Activated naive CD4-positive, alpha-beta T cell treated with anti-CD3 and anti-CD28 coated beads, Interleukin-2, amount 10 ng/mL, durations not matched to agents 7 days and 5 days (primary cell): ENCODE data around the gene SLC44A1.

ENCODE experiments used
- CTCF ChIA-PET: fragments of 350-600 bp; sonication (Branson Sonifier 250); formaldehyde crosslinking; loops from one replicate; lab custom pipeline; 2021; ENCODE audit warnings: antibody characterized with exemption; lab: Charles Lee
- DNase-seq: peaks from one replicate; pipeline ENCODE4 v3.0.0-alpha.2; 2020
- H3K27ac Mint-ChIP-seq: one replicate; pipeline ENCODE4 v1.8.0; 2021; ENCODE audit warnings: mild to moderate bottlenecking, moderate library complexity, mixed read lengths
- H3K27me3 Mint-ChIP-seq: one replicate; pipeline ENCODE4 v1.8.0; 2021; ENCODE audit warnings: mild to moderate bottlenecking, mixed read lengths
- H3K36me3 Mint-ChIP-seq: one replicate; pipeline ENCODE4 v1.8.0; 2021; ENCODE audit warnings: mixed read lengths
- H3K4me1 Mint-ChIP-seq: one replicate; pipeline ENCODE4 v1.8.0; 2021; ENCODE audit warnings: mixed read lengths
- H3K4me3 Mint-ChIP-seq: one replicate; pipeline ENCODE4 v1.8.0; 2021; ENCODE audit warnings: mild to moderate bottlenecking, moderate library complexity, mixed read lengths
- H3K9me3 Mint-ChIP-seq: one replicate; pipeline ENCODE4 v1.8.0; 2021; ENCODE audit warnings: mixed read lengths

The SLC44A1 gene

DNA sequence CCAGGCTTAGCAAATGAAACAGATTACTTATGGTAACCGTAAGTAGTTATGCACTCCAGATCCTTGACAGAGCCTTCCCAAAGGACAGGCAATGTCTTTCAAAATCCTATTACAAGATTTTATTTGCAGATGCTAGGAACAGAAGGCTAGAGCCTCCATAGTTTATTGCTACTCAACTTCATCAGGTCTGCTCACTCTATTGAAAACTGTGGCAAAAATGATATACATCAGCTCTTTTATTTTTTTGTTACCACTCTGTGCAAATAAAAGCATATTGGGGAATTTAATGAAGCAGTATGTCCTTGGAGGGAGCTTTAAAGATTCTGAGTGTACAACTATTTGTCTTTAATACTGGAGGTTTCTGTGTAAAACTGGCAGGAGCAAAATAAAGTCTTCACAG, 46.5 kb downstream of the SLC44A1 start:
- CTCF ChIA-PET, result interaction anchor here (0.8 kb wide), 1 partner anchor 35 kb away, joined by 3 read pairs; no protein-coding TSS in a partner anchor
- Mint-ChIP-seq H3K27ac (no peak overlapping the region), H3K4me1 (peaks cover 9% of the 10 kb centered on the region), H3K9me3 (no peaks in the 10 kb centered on the region), H3K4me3 (no peak overlapping the region), H3K36me3 (no peaks in the 10 kb centered on the region), H3K27me3 (no peaks in the 10 kb centered on the region)
- no peak for DNase-seq

DNA sequence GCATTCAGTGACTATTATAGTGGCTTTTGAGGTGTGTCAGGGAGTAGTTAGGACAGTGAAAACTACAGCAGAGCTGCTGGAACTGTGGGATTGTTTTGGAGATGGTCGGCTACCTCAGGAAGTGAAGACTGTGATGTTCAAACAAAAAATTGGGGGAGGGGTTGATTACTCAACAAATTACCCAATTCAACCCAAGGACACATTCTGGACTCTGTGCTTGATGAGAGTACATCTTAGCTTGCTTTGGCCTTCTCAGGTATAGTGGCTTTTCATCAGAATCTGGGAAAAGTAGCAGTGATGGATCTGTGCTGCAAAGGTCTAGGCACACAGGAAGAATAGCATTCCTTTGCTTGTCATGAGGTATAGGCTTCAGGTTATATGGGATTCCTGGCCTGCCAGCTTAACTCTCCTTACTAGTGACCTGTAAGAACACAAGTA, 47.0 kb downstream of the SLC44A1 start:
- Mint-ChIP-seq H3K9me3 (no peaks in the 10 kb centered on the region), H3K27ac (no peak overlapping the region), H3K36me3 (no peaks in the 10 kb centered on the region), H3K27me3 (no peaks in the 10 kb centered on the region), H3K4me1 (peaks cover 9% of the 10 kb centered on the region), H3K4me3 (no peak overlapping the region)
- DNase-seq, result no peak
- CTCF ChIA-PET, result interaction anchor here (0.8 kb wide), 1 partner anchor 36 kb away, joined by 3 read pairs; no protein-coding TSS in a partner anchor

DNA sequence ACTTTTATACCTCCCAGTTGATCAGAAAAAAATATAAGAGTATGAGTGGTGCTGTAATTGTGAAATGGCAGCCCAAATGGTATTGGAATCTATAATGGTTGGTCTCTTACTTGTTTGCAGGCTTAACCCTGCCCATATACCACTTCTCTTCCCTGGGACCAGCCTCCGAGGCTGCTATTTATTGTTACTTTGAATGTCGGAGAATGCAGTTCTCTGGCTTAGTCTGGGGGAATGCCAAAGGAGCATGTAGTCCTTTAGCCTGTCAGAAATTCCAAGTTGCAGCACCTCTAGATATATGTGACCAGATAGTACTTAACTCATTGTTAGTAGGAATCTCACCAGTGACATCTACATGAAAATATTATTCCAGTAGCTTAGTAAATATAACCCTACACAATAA, 47.5 kb downstream of the SLC44A1 start:
- Mint-ChIP-seq H3K27ac (no peak overlapping the region), H3K27me3 (no peaks in the 10 kb centered on the region), H3K4me3 (no peak overlapping the region), H3K36me3 (no peaks in the 10 kb centered on the region), H3K9me3 (no peaks in the 10 kb centered on the region), H3K4me1 (peaks cover 9% of the 10 kb centered on the region)
- DNase-seq, result no peak
- CTCF ChIA-PET, result no interaction called here

DNA sequence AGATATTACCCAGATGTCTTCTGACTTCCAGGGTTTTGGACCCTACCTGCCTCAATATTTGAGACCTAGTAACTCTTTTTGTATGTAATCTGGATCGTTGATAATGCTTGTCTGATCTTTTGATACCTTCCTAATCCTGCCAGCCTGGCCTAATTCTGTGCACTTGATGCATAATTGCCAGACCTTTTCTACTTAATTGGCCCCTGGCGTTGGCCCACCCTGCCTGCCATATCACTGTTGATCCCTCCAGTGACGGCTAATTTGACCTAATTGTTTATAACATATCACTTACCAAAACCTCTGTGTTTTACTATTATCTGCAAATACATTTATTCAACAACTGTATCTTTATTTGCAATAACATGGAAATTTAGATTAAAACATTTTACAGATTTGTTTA, 49.0 kb downstream of the SLC44A1 start:
- no peak for DNase-seq
- no peak overlapping the region for H3K27ac Mint-ChIP-seq
- no peaks in the 10 kb centered on the region for H3K9me3 Mint-ChIP-seq
- H3K36me3 Mint-ChIP-seq, result no peaks in the 10 kb centered on the region
- H3K4me1 Mint-ChIP-seq, result peaks cover 9% of the 10 kb centered on the region
- H3K27me3 Mint-ChIP-seq, result no peaks in the 10 kb centered on the region
- no peak overlapping the region for H3K4me3 Mint-ChIP-seq
- CTCF ChIA-PET, result no interaction called here

DNA sequence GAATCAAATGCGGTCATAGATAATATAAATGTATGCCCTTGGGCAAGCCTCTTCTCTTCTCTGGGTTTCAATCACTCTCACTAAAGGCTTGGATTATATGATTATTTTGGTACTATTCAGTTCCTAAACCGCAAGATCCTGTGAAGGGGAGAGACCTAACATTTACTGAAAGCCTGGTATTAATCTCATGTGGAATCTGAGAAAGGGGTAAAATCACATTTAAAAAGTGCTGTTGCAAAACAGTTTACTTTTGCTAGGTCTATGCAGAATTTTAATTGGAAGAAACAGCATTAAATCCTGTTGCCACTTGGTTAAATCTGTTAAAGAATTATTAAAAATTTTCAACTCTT, 50.7 kb downstream of the SLC44A1 start:
- no peak overlapping the region for H3K27ac Mint-ChIP-seq
- H3K36me3 Mint-ChIP-seq, result no peaks in the 10 kb centered on the region
- no peak overlapping the region for H3K4me3 Mint-ChIP-seq
- H3K4me1 Mint-ChIP-seq, result peaks cover 9% of the 10 kb centered on the region
- no peak for DNase-seq
- CTCF ChIA-PET, result no interaction called here
- H3K27me3 Mint-ChIP-seq, result no peaks in the 10 kb centered on the region
- no peaks in the 10 kb centered on the region for H3K9me3 Mint-ChIP-seq

DNA sequence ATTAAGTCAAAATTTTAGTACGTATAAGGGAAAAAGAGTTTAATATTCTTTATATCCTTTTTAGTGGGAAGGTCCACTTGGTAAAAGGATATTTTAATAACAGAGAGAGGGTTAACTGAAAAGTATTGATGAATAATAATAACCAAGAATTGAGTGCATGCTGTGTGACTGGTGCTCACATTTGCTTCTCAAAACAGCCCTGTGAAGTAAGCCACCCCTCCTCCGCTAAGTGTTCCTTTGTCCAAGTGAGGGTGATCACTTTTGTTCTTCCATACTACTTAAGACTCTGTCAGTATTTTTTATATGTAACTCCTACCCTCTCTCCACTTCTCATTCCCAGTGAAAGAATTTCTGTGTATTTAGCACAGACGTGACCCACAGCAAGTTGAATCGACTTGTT, 51.5 kb downstream of the SLC44A1 start:
- no peak overlapping the region for H3K4me3 Mint-ChIP-seq
- H3K9me3 Mint-ChIP-seq, result no peaks in the 10 kb centered on the region
- H3K27me3 Mint-ChIP-seq, result no peaks in the 10 kb centered on the region
- H3K4me1 Mint-ChIP-seq, result peaks cover 9% of the 10 kb centered on the region
- DNase-seq, result no peak
- CTCF ChIA-PET, result no interaction called here
- no peak overlapping the region for H3K27ac Mint-ChIP-seq
- H3K36me3 Mint-ChIP-seq, result no peaks in the 10 kb centered on the region

DNA sequence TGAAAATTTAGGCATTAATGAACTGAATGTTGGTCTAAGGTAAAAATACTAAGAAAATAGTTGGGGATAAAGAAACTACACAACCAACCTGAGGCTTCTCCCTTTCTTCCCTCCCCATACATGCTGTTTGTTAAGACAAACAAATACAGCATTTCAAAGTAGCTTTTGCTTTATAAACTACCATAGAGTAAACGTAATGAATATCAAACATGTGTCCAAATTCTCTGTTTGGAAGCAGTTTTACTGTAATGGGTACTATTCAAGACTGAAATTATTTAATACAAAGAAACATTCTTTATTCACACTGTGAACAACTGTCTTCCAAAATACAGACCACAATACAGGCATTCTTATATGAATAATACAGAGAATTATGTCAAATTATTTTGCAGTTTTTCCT, 52.0 kb downstream of the SLC44A1 start:
- H3K4me1 Mint-ChIP-seq, result peaks cover 9% of the 10 kb centered on the region
- DNase-seq, result no peak
- no peaks in the 10 kb centered on the region for H3K36me3 Mint-ChIP-seq
- no peaks in the 10 kb centered on the region for H3K9me3 Mint-ChIP-seq
- no peak overlapping the region for H3K27ac Mint-ChIP-seq
- H3K27me3 Mint-ChIP-seq, result no peaks in the 10 kb centered on the region
- CTCF ChIA-PET, result no interaction called here
- H3K4me3 Mint-ChIP-seq, result no peak overlapping the region

DNA sequence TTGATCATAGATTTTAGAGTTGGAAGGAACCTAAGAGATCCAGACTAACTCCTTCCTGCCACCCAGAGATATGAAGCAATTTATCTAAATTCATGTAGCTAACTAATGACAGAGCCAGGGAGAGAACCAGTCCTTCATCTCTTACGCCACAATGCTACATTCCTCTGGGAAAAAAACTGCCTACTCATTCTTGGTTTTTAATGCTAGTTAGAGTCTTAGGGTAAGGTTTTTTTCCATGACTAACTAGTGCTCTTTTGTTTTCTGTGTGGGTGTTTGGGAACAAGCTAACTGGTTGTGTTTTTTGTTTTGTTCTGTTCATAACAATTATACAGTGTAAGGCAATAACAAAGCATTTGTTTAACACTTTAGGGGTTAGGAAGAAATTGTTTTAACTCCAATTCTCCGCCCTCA, 52.4 kb downstream of the SLC44A1 start:
- H3K27me3 Mint-ChIP-seq, result no peaks in the 10 kb centered on the region
- no peaks in the 10 kb centered on the region for H3K36me3 Mint-ChIP-seq
- H3K27ac Mint-ChIP-seq, result no peak overlapping the region
- H3K4me1 Mint-ChIP-seq, result peaks cover 9% of the 10 kb centered on the region
- H3K9me3 Mint-ChIP-seq, result no peaks in the 10 kb centered on the region
- no peak for DNase-seq
- CTCF ChIA-PET, result no interaction called here
- H3K4me3 Mint-ChIP-seq, result no peak overlapping the region

DNA sequence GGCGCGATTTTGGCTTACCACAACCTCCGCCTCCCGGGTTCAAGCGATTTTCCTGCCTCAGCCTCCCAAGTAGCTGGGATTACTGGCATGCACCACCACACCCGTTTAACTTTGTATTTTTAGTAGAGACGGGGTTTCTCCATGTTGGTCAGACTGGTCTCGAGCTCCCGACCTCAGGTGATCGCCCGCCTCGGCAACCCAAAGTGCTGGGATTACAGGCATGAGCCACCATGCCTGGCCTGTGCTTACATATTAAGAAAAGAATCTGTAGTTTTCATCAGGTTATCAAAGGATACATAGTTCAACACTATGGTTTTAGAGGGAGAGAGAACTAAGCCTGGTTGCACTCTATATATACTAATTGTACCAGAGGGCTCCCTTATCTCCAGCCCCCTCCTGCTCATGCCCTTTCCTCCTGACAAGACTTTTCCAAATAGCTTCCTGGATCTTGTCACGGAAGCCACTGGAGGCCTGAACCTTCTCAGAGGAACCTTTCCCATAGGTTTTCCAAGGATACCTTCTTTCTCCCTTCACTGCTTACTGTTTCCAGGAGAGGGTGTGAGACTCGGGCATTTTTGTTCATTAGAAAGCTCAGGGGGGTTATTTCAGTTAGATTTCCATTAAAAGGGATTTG, 53.1 kb downstream of the SLC44A1 start:
- Mint-ChIP-seq H3K4me1 (peaks cover 9% of the 10 kb centered on the region), H3K4me3 (no peak overlapping the region), H3K9me3 (no peaks in the 10 kb centered on the region), H3K36me3 (no peaks in the 10 kb centered on the region), H3K27ac (no peak overlapping the region), H3K27me3 (no peaks in the 10 kb centered on the region)
- CTCF ChIA-PET, result interaction anchor here (1.6 kb wide), 1 partner anchor 17 kb away, joined by 6 read pairs; no protein-coding TSS in a partner anchor
- DNase-seq, result no peak

DNA sequence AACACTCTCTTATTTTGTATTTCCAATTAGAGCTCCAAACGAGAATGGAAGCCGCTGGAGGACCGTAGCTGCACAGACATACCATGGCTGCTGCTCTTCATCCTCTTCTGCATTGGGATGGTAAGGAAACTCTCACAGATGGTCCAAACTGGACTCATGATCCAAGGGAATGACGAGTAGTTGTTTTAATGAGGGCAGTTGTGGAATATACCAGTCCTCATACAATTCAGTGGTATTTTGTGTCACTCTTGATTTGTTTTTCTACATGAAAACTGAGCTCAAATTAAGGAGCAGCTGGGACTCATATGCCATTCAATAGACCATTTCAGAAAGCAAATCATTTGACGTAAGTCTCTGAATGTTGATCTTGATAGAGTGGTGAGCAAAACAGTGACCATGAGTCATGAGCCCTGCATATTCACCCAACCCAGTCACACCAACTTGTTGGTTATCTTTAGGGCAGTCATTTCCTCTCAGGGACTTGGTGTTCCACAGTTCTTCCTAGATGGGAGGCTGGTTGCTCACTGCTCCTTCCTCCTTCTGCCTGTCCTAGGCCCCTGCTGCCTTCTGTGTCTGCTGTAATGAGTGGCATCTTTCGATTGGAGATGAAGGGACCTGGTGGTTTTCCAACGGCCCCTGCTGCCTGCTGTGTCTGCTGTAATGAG, 54.9 kb downstream of the SLC44A1 start:
- CTCF ChIA-PET, result interaction anchor here (1.6 kb wide), 1 partner anchor 15 kb away, joined by 6 read pairs; no protein-coding TSS in a partner anchor
- H3K4me3 Mint-ChIP-seq, result no peak overlapping the region
- no peaks in the 10 kb centered on the region for H3K9me3 Mint-ChIP-seq
- H3K27me3 Mint-ChIP-seq, result no peaks in the 10 kb centered on the region
- peaks cover 6% of the 10 kb centered on the region for H3K4me1 Mint-ChIP-seq
- no peak for DNase-seq
- H3K36me3 Mint-ChIP-seq, result no peaks in the 10 kb centered on the region
- H3K27ac Mint-ChIP-seq, result no peak overlapping the region

DNA sequence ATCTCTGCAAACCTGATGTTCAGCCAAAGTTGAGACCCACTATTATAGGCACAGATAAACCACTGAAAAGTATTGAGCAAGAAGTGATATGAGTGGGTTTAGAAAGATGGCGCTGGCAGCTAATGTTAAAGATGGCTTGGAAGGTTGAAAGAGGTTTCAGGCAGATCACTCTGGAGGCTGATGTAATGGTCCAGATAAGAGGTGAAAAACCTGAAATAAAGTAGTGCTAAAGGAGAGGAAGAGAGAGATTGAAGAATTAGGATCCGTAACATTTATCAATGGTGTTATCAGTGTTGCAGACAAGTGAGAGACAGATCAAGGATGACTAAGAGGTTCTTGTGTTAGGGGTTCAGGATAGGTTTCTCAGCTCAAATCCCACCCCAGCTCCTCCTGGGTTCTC, 58.3 kb downstream of the SLC44A1 start:
- no peak overlapping the region for H3K27ac Mint-ChIP-seq
- CTCF ChIA-PET, result no interaction called here
- no peak for DNase-seq
- H3K9me3 Mint-ChIP-seq, result no peaks in the 10 kb centered on the region
- H3K4me1 Mint-ChIP-seq, result no peaks in the 10 kb centered on the region
- no peak overlapping the region for H3K4me3 Mint-ChIP-seq
- no peaks in the 10 kb centered on the region for H3K27me3 Mint-ChIP-seq
- no peaks in the 10 kb centered on the region for H3K36me3 Mint-ChIP-seq

DNA sequence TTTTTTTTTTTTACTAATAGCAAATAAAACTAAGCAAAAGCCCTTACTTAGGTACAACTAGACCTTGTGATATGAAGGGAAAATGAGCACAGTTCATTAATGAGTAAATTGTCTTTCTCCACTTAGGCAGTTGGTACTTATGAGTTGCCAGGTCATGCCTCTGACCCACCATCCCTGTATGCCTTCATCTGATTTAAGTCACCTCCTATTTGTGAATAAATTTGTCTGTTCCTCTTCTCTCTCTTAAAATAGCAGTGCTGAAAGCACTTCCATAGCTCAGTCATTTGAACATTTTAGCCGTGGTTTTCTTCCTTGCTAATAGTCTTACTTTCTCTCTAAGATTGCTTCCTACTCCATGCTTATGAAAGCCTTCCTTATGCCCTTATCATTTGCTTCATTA, 61.4 kb downstream of the SLC44A1 start:
- no peak for DNase-seq
- CTCF ChIA-PET, result no interaction called here
- peaks cover 5% of the 10 kb centered on the region for H3K4me1 Mint-ChIP-seq
- no peaks in the 10 kb centered on the region for H3K27me3 Mint-ChIP-seq
- no peaks in the 10 kb centered on the region for H3K36me3 Mint-ChIP-seq
- H3K4me3 Mint-ChIP-seq, result no peak overlapping the region
- H3K9me3 Mint-ChIP-seq, result no peaks in the 10 kb centered on the region
- H3K27ac Mint-ChIP-seq, result no peak overlapping the region

DNA sequence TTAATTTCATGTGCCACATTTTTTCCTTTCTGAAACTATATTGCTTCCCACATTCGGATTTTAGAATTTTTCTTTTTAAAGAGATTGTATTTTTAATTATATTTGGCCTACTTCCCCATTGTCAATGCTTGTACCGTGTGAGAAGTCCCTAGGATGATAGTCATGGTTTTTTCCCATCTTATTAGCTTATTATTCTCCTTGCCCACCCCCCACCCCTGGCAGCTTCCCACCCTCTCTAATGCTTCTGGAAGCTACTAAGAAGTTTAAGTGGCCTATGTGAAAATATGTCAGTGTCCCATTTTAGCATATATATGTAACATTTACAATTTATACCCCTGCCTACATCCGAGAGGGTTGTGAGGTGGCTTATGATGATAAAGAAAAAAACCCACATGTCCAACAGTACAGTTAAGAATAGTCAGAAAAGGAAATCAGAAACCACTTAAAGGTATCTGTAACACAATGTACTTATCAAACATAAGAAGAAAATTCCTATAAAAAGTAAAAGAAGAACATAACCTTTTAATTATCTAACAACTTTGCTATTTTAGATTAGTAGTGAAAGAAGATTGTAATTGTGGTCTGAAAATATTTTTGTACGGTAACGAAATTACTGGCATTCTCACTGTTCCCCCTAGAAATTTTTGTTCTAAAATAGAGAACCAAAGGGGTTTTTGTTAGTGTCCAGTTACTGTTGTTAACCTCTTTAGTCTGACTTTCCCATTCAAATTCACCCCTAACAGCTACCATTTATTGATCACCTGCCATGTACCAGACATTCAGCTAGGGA, 62.1 kb downstream of the SLC44A1 start:
- no peak for DNase-seq
- CTCF ChIA-PET, result no interaction called here
- Mint-ChIP-seq H3K4me1 (peaks cover 5% of the 10 kb centered on the region), H3K36me3 (no peaks in the 10 kb centered on the region), H3K4me3 (no peak overlapping the region), H3K27me3 (no peaks in the 10 kb centered on the region), H3K27ac (no peak overlapping the region), H3K9me3 (no peaks in the 10 kb centered on the region)

DNA sequence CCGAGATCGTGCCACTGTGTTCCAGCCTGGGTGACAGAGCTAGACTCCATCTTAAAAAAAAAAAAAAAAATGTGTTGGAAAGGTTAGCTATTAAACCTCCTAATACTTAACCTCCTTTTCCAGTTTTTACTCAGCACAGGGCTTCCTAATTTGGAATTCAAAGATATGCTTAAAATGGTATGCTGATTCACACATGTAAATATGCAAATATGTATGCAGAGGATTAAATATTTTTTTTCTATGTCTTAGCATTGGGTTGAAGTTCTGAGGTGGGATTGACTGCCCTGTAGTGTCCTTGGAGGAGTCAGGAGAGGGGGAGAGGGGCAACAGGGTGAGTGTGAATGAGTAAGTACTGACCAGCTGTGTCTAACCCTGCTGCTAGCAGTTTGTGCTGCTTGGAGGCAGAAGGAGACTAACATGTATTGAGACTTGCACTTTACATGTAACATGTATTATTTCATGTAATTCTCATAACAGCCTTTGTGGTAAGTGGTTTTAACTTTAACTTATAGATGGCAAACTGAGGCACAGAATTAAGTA, 63.2 kb downstream of the SLC44A1 start:
- H3K36me3 Mint-ChIP-seq, result no peaks in the 10 kb centered on the region
- no peaks in the 10 kb centered on the region for H3K27me3 Mint-ChIP-seq
- H3K4me3 Mint-ChIP-seq, result no peak overlapping the region
- H3K4me1 Mint-ChIP-seq, result peaks cover 5% of the 10 kb centered on the region
- DNase-seq, result no peak
- CTCF ChIA-PET, result no interaction called here
- H3K9me3 Mint-ChIP-seq, result no peaks in the 10 kb centered on the region
- no peak overlapping the region for H3K27ac Mint-ChIP-seq
